Embryonic facial prominence (tissue), 1 donor: ENCODE data around the gene DOK4.

ENCODE experiments used
- DNase-seq: peaks from one replicate; pipeline ENCODE4 v3.0.0-alpha.2; 2016; ENCODE audit errors: extremely low spot score

DOK4 gene

DNA sequence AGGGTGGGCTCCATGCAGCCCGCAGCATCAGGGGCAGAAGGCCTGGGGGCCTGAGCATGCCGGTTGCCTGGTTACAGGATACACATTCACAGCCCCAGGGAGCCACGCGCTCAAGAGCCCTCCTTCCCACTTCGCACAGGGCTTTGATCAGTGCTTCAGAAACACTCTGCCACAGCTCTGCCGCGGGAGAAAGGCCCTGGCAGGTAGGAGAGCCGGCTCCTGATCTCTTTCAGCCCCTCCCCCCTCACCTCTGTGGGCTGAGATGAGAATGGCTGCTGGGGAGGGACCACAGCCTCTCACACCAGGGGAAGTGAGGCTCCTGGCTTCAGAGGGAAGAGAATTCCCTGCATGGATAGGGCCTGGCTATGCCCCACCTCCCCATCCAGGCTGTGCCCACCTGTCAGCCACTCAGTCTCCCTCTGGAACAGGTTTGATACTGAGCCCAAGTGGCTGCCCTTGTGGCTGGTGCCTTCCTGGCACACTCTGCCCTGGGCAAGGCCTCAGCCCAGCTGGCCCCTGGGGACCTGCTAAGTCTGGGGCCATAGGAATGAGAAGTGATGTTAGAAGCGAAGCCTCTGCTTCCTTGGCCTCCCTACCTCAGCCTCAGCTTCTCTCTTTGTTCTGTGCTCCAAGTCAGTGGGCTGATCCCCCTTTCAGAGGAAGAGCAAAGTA lies 8.6 kb downstream of the DOK4 start:
- no peak for DNase-seq

DNA sequence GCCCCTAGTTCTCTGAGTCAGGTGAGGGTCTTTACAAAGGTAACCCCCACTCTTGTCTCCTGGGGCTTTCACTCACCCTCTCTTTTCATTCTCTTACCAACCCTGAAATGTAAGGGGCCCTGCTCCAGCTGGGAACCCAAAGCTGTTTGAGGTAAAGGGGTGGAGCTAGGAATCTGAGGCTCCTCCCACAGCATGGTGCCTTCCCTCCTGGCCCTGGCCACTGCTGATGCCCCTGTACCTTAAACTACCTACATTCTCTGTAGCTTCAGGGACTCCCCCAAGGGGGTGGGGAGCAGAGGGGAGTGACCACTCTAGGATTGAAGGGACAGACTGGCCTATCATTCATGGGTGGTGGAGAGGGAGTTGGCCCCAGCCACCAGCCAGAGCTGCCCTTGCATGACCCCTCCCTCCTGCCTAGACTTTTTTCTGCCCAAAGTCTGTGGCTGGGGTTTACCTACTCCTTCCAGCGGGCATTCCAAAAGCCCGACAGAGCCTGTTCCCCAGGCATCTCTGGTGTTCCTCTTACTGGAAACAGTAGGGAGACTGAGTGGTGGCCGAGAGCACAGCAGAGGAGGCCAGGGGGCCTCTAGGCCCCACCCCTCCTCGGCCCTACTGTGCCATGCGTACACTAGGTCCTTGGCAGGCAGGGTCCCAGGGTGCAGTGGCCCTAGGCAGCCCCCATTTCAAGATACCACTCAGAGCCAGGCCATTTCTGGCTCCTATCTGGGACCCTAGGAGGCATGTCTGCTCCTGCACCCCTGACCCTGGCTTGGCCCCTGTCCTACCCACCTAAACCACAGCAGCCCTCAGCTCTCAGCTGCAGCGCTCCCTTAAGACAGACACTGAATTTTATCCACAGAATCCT lies 9.5 kb downstream of the DOK4 start:
- no peak for DNase-seq

DNA sequence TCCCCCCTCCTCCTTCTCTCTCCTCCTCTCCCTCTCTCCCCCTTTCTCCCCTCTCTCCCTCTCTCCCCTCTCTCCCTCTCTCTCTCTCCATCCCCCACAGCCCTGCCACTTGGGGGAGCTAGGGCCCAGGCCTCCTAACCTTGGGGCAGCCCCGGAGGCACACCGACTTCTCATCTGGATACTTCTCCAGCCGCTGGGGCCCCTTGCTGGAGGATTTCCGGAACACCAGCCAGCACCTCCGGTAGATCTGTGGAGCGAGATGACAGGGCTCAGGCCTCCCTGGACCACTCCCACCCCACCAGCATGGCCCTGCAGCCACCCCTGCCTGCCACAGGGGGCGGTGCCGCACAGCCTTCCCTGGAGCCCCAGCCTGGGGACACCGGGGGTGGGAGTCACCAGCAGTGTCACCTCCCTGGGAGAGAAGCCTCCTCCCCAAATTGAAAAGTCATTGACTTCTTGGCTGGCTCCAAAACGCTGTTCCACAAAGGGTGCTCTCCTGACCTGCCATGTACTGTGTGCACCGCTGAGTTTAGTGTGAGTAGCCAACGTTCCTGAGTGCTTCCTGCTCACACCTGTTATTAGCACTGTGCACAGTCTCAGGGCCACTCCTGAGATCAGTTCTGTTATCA lies 10.5 kb downstream of the DOK4 start:
- DNase-seq: no peak

DNA sequence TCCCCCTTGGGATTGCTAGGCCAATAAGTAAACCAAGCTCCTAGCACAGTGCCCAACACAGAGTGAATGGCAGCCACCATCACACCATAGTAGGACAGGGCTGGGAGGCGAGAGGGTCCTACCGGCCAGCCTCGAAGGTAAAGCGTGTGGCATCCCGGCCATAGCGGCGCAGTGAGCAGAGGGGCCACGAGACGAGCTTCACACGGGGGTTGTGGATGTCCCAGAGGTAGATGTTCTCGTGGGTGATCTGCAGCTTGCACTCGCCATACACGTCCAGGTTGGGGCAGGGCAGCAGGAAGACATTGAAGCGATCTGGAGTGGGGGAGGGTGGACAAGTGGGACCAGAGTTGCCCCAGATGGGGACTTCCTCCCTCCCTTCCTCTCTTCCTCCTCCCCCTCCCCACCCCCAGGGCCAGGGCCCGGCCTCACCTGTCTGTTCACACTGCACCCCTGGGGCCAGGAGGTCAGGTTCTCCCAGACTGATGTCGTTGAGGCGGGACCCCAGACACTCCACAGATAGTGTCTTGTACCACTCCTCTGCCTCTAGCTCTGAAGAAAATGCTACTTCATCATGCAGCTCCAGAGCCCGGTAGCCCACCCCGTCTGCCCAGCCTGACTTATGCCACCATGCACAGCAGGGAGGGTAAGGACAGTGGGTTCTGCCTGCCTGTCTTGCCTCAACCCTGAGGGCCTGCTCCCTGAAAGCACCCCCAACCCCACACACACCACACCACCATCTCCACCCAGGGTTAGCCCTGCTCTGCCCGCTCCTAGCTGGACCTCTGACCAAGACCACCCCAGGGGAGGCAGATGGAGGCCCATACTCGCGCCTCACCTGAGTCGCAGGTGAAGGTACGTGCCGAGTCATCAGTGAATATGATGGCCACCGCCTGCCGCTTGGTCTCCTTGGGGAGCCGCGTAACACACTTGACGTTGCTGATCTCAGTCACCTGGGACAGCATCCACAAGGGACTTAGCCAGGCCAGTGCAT lies 11.3 kb downstream of the DOK4 start:
- no peak for DNase-seq

DNA sequence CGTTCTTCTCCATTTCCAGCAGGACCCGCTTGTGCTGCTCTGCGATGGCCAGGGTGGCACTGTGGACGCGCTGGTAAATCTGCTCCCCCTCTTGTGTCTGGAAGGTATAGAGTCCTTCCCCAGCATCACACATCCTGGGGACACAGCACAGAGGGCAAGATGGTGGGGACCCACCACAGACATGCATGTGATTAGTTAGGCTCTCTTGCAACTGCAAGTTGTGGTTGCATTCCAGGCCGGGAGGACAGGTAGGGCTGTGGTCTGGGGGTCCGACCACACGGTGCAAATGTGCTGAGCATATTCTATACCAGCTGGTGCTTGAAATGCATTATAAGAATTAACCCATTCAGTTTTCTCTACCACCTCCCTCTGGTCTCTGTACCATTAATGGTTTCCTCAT lies 12.4 kb downstream of the DOK4 start:
- no peak for DNase-seq

DNA sequence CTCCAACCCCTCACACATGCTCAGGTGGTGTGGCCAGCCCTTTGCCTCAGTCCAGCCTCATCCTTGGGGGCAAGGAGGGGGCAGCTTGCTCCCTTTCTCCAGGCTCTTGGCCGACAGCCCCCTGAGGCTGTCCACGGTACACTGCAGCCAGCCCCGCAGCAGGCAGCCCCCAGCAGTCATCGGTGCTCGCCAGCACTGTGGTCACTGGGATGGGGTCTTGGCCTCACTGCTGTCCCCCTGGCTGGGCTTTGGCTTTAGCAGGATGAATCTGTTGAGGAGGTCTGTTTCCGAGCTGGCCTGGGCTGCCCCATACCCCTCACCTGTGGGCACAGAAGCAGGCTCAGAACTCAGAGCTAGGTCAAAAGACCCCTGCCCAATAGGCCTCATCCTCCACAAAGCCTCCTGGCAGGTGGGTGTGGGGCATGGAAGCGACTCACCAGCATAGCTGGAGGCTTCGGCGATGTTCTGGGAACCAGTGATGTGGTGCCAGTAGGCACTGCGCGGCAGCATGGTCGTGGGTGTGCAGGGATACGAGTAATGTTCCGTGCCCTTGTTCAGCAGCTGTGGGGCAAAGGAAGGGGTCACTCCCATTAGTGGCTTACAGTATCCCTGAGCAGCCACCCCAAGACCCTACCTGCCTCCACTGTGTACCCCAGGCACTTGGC lies 13.0 kb downstream of the DOK4 start:
- no peak for DNase-seq

DNA sequence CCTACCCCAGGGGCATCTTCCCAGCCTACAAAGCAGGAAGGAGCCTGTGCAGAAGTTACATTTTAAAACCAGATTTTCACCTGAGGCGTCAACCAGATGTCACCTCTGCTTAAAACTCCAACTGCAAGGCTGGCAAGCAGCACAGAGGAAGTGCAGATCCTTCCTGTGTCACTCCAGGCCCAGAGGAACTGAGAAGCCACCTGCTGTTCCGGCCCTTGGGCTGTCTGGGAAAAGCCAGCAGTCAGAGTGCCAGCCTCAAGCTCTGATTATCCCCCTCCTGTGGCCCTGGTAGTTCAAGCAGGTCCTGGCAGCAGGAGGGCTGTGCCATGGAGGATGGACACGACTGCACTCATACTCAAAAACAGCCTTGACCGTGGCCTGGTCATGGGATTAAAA lies 13.6 kb downstream of the DOK4 start:
- DNase-seq: no peak

DNA sequence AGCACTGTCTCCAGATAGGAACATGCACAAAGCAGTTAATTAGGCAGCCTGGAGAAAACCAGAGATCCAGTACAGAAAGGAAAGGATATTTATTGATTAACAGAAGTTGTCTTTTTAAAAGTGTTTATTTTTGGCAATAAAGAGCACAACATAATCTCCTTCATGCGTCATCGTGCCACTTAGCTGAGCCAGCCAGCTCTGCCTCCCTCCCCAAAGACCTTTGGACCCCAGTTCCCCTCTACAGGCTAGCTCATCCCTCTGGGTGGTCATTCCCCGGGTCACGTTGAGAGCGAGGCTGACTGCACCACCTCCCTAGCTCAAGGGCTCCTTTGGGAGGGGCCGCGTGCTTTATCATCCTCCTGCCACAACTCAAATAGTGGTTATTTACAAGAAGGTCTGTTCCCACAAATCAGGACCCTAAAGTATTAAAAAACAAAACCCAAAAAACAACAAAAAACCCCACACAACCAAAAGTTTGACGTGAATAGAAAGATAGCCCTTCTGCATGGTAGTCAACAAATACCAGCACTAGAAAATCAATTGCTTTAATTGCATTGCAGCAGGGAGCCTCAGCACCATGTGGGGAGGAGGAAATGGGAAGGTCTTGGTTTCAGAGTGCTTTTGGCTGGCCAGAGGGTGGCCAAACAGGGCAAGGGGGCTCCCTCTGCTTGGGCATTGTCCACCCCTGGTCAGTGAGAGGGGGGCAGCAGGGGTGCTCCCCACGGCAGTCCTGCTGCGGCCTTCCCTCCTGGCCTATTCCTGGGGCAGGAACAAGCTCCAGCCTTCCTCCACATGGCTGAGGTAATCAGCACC lies 14.2 kb downstream of the DOK4 start:
- DNase-seq: no peak

DNA sequence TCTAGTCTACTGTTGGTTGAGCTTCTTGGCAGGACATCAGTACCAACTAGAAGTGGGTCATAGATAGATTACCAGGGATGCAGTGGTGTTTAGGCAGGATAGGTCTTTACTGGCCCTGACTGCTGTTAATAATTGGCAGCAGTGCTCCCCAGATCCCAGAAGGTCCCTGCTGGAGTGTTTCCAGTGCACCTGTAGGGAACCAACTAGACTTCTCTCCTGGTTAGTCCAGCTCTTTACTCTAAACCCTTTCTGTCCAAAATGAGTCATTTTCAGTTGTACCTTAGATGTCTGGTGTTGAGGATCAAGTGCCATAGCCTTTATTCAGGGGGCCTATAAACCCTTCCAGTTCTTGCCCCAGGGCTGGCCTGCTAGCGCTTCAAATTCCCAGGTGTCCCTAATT lies 15.1 kb downstream of the DOK4 start:
- no peak for DNase-seq

DNA sequence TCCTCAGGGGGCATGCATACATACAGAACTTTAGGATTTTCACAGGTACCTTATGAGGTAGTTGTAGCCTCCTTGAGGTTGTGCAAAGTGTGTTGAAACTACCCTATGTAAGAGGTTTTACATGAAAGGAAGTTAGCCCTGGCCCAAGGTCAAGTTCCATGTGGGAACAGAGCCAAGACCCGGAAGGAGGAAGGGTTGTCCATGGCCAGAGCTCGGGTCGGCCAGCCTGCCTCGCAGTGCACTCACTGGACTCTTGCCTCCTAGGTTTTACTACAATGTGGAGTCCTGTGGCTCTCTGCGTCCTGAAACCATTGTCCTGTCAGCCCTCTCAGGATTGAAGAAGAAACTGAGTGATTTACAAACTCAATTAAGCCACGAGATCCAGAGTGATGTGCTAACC lies 15.6 kb downstream of the DOK4 start:
- DNase-seq: no peak

DNA sequence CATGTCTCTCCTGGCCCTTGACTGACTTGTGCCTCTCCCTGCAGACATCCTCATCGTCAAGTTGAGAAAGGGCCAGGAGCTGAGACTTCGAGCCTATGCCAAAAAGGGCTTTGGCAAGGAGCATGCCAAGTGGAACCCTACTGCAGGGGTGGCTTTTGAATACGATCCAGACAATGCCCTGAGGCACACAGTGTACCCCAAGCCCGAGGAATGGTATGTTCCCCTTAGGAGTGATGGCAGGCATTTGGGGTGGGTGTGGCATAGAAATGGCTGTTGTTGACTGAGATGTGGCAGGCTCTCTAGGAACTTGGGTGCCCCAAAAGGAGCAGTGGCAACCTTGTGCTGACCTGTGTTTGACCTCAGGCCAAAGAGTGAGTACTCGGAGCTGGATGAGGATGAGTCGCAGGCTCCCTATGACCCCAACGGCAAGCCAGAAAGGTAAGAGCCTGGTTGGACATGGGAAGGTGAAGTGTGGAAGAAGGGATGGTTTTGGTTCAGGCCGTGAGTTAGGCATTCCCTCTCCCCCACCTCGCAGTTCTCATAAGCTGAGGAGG lies 16.3 kb downstream of the DOK4 start:
- no peak for DNase-seq

DNA sequence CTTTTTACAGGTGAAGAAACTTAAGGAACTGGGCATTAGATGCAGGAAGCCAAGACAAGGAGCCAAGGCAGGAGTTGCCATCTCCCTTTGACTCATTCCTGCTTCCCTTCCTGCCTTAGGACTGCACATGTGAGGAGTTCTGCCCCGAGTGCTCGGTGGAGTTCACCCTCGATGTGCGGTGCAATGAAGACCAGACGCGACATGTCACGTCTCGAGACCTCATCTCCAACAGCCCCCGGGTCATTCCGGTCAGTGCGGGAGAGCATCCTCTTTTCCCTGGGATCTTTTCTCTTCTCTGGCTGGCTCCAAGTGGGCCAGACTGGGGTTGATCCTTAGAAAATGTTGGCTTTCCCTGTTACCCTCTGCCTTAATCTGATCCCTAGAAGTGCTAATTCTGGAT lies 17.2 kb downstream of the DOK4 start:
- DNase-seq: no peak

DNA sequence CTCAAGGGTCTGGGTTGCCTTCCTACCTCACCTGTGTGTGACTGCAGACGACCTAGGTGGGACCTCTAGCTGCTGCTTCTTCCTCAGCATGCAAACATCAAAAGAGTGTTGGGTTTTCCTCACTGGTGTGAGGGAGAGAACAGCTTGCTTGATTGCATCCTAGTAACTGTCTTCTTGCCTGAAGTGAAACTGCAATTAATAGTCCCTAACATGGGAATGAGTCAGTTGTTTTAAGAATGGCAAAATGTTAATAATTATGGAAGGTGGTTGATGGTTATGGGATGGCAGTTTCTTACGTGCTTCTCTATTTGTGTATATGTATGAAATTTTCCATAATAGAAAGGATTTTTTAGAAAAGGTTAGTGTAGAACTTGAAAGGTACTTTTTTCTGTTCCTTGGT lies 17.9 kb downstream of the DOK4 start:
- DNase-seq: no peak

DNA sequence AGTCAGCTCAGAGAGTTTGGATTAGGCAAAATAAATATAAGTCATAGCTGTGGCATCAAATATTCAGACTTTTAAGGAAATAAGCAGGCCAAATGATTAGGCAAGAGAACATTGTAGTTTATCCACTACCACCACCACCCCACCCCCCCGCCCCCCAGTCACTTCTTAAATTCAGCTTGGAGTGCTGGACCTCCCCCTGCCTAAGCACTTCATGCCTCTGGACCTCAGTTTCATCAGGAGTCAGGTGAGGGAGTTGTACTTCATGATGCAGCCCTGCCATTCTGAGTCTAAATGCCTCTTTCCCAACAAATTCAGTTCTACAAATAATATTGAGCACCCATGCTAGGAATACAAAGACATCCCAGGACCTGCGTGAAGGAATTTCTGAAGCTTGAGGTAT lies 21.8 kb downstream of the DOK4 start:
- no peak for DNase-seq

DNA sequence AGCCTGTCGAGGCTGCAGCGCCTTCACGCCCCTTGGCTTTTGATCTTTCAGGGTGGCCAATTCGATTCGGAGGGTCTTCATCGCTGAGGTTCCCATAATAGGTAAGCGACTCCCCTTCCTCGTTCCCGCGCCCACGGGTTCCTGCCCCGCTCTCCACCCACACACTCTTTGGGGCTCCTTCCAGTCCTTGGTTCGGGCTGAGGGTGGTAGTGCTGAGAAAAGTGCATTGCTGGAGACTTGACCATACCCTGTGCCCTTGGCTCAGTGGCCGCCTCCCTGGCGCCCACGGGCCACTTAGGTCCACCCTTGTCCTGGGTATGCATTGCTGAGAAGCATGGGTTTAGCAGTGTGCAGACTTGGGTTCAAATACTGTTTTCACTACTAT lies 23.3 kb downstream of the DOK4 start:
- DNase-seq: no peak

DNA sequence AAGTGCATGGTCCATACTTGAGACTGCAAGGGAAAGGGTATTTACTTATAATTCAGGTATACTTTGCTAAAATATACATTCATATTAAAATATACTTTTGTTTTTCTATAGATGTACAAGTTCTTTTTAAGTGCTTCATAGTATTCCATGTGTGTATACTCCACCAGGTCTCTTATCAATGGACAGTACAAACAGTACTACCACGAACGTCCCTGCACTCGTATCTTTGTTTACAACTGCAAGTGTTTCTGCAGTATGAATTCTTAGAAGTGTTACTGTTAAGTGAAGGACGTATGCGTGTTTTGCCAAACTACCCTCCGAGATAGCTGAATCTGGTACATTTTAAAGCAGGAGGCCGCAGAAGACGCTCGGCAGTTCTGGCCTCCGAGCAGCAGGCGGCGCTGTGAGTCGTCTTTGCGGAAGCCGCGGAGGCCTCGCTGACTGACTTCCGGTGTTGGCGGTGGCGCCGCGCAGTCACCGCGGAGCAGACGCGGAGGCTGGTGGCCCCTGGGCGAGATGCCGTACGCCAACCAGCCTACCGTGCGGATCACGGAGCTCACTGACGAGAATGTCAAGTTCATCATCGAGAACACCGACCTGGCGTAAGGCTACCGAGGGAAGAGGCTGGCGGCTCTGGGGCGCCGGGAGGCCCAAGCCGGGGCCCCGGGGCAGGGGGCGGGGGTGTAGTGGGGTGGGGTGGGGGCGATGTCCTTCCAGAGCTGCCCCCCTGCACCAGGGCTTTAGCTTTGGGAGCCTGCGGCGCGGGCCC lies 23.9 kb downstream of the DOK4 start, which contains the start of gene POLR2C:
TSS of gene POLR2C (plus strand) at position 471 of the 769 bp plus-strand sequence. CDS start at position 517, 46 bp downstream.
- DNase-seq: peak; percentile 66

DNA sequence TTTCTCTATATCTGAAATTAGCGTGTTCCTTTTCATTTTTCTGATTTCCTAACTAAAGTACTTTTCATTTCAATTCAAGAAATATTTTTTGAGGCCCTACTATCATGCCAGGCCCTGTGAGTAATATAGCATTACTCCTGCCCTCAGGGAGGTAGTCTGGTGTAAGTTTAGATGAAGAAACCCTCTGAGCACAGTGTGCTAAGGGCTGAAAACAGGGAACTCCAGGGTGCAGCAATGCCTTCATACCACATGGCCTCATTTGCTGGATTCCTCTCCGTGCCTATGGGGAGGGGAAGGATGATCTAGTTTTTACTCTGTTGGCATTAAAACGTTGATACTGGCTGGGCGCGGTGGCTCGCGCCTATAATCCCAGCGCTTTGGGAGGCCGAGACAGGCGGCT lies 34.3 kb downstream of the DOK4 start:
- DNase-seq: no peak

DNA sequence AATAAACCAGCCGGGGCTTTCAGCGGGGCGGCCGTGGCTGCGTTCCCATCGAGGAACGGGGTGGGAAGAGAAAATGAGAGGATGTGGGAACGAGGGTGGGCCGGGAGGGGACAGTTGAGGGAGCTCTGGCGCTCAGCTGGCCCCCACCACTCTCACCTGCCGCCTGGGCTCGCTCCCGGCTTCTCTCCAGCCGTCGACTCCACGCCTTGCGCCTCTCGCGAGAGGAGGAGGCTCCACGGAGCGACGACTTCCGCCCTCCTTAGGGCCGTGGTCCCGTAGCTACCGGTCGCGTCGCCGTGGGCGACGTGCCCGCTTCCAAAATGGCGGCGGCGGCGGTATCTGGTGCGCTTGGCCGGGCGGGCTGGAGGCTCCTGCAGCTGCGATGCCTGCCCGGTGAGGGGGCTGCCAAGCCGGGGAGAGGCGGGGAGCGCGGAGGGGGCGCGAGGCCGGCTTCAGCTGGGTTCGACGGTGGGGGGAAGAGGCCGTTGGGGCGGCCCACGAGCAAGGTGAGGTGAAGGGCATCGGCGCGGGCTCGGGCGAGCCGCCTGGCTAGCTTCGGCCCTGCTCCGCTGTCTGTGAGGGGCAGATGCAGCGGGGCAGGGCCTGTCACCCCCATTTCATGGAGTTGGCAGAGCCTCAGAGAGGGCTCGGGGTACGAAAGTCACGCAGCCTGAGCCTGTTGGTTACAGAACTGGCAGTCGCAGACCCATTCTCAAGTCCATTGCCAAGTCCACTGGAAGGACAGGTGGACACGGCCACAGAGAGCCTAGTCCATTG lies 38.9 kb downstream of the DOK4 start, which contains the start of the genes CIAPIN1 and COQ9:
TSS of gene CIAPIN1 (minus strand) at position 200 of the 777 bp plus-strand sequence. CDS start 6,457 bp downstream, outside the sequence.
TSS of gene COQ9 (plus strand) at position 294 of the 777 bp plus-strand sequence. CDS start at position 321, 27 bp downstream.
- DNase-seq: peak; percentile 88
